ENCODE results near the gene RAD51B. TPM values are rescaled to one million over a fixed set of nuclear protein-coding genes. Genes with fewer than 3 reads are reported as not detected.
A peak's percentile ranks its signal among the peaks of the same experiment; 100 is the strongest.
"Not testable (repeated sequence)": the region's sequence is repeated elsewhere in the genome, so short reads cannot be mapped to it uniquely, and the experiment has no call there.

Gene RAD51B
- total RNA-seq, 1 donor from 2014 or later: 2.5 TPM

- DNase-seq: no peak
- intact Hi-C loops (cut with DNase I): no loop called here
- no peak for ATAC-seq (ENCODE audit: poor library complexity)
These were observed 291.7 kb downstream of the RAD51B start for GRCh38 chr14:68111097-68111852.

- DNase-seq: no peak
- no peak for ATAC-seq (ENCODE audit: poor library complexity)
- intact Hi-C loops (cut with DNase I): no loop called here
These were observed 292.3 kb downstream of the RAD51B start for GRCh38 chr14:68111853-68112270.

- intact Hi-C loops (cut with DNase I): no loop called here
- ATAC-seq (ENCODE audit: poor library complexity): no peak
- no peak for DNase-seq
These were observed 292.9 kb downstream of the RAD51B start for GRCh38 chr14:68112442-68112841.

- DNase-seq: no peak
- no peak for ATAC-seq (ENCODE audit: poor library complexity)
- intact Hi-C loops (cut with DNase I): no loop called here
These were observed 293.9 kb downstream of the RAD51B start for GRCh38 chr14:68113343-68113930.

- DNase-seq; intact Hi-C loops (cut with DNase I); ATAC-seq (ENCODE audit: poor library complexity): not testable (repeated sequence)
These were observed 296.4 kb downstream of the RAD51B start for GRCh38 chr14:68115952-68116351.

GRCh38 chr14:68122651-68123050, 303.1 kb downstream of the RAD51B start:
- DNase-seq (no peak), ATAC-seq (ENCODE audit: poor library complexity) (no peak)
- intact Hi-C loops (cut with DNase I): no loop called here

- intact Hi-C loops (cut with DNase I): no loop called here
- no peak for ATAC-seq (ENCODE audit: poor library complexity)
These were observed 304.5 kb downstream of the RAD51B start for GRCh38 chr14:68124050-68124449.

GRCh38 chr14:68124979-68125731, 305.6 kb downstream of the RAD51B start:
- no peak for DNase-seq
- intact Hi-C loops (cut with DNase I): no loop called here
- ATAC-seq (ENCODE audit: poor library complexity): no peak

More at GRCh38 chr14:68124050-68124449, 304.5 kb downstream of the RAD51B start:
- DNase-seq: no peak

GRCh38 chr14:68127166-68127565, 307.6 kb downstream of the RAD51B start:
- ATAC-seq (ENCODE audit: poor library complexity) (no peak), DNase-seq (no peak)
- intact Hi-C loops (cut with DNase I): no loop called here

- ATAC-seq (ENCODE audit: poor library complexity): peak; percentile 41
- intact Hi-C loops (cut with DNase I): no loop called here
These were observed 312.3 kb downstream of the RAD51B start for GRCh38 chr14:68131907-68132306.

GRCh38 chr14:68132563-68133121, 313.1 kb downstream of the RAD51B start:
- ATAC-seq (ENCODE audit: poor library complexity) (no peak), DNase-seq (no peak)
- intact Hi-C loops (cut with DNase I): no loop called here

More at GRCh38 chr14:68131907-68132306, 312.3 kb downstream of the RAD51B start:
- DNase-seq: no peak

GRCh38 chr14:68133856-68134255, 314.3 kb downstream of the RAD51B start:
- intact Hi-C loops (cut with DNase I): no loop called here
- DNase-seq: no peak
- no peak for ATAC-seq (ENCODE audit: poor library complexity)

GRCh38 chr14:68135028-68135427, 315.4 kb downstream of the RAD51B start:
- no peak for ATAC-seq (ENCODE audit: poor library complexity)
- no peak for DNase-seq
- intact Hi-C loops (cut with DNase I): no loop called here

- intact Hi-C loops (cut with DNase I): no loop called here
- ATAC-seq (ENCODE audit: poor library complexity) (peak; percentile 20), DNase-seq (no peak)
These were observed 316.0 kb downstream of the RAD51B start for GRCh38 chr14:68135566-68135965.

GRCh38 chr14:68137704-68138619, 318.4 kb downstream of the RAD51B start:
- ATAC-seq (ENCODE audit: poor library complexity) (peak; percentile 54), DNase-seq (no peak)
- intact Hi-C loops (cut with DNase I): no loop called here

GRCh38 chr14:68139431-68140075, 320.0 kb downstream of the RAD51B start:
- DNase-seq (no peak), ATAC-seq (ENCODE audit: poor library complexity) (no peak)
- intact Hi-C loops (cut with DNase I): no loop called here

GRCh38 chr14:68140076-68140741, 320.6 kb downstream of the RAD51B start:
- intact Hi-C loops (cut with DNase I): no loop called here
- no peak for DNase-seq
- peak; percentile 28 for ATAC-seq (ENCODE audit: poor library complexity)

Measured in Right ventricle myocardium superior (tissue), 1 donor.